ENCODE data around the gene SLC26A1. TPM values are rescaled to one million over a fixed set of nuclear protein-coding genes. Genes with fewer than 3 reads are reported as not detected.

SLC26A1 gene
- total RNA-seq, 4 donors from 2014 or later: 0.16 TPM; not detected in 3

GRCh38 chr4:965766-966134, 27.5 kb downstream of the SLC26A1 start:
- intact Hi-C loops (cut with DNase I; ENCODE audit: low total_unique reads): no loop called here
- H3K4me1 ChIP-seq: no peaks in the 10 kb centered on the region
- H3K27ac ChIP-seq: no peak overlapping the region
- DNase-seq (no peak), ATAC-seq (no peak)
- H3K36me3 ChIP-seq: peaks cover 0 to 7% of the 10 kb centered on the region in 2 donors
- in situ Hi-C loops (cut with MboI; ENCODE audit: low sequenced_read_pairs in 4 of 4): no loop called here
- H3K9me3 ChIP-seq: no peaks in the 10 kb centered on the region
- TF ChIP-seq CTCF (IDR thresholded peaks at IDR 0.05 in 4 of 5, conservative IDR thresholded peaks at IDR 0.05 in 1 of 5) (no peak), POLR2A (IDR thresholded peaks at IDR 0.05) (no peak)
- no peak overlapping the region for H3K4me3 ChIP-seq
- H3K27me3 ChIP-seq: no peaks in the 10 kb centered on the region

DNA sequence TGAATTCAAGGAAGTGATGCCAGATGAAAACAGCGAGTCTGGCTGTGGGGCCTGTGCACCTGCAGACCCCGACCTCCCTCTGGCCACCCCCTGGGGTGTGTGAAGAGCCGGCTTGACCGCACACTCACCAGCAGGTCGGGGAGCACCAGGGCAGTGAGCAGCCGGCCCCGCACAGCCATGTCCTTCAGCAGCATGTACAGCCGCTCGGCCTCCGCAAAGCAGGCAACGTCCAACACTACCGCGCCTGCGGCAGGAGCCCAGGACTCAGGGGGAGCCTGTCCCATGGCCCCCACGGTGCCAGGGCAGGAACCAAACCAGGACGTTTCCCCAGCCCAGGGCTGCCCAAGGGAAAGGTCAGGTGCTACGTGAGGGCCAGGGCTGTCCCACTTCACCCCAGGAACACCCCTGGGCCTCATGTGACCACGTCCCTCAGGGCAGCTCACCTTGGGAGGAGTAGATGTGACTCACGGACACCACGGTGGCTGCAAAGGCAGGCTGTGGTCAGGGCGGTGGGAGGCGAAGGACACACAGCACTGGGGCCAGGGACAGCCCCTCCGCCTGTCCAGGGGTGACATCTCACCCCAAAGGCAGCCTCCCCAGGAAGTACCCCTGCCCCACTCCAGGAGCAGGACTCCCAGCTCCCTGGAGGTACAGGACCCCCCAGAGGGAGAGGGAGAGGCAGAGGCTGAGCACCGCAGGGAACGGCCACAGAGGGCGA, 28.0 kb downstream of the SLC26A1 start:
- Histone ChIP-seq H3K9me3 (no peaks in the 10 kb centered on the region), H3K27me3 (no peaks in the 10 kb centered on the region), H3K36me3 (peaks cover 0 to 7% of the 10 kb centered on the region in 2 donors), H3K4me3 (no peak overlapping the region), H3K27ac (no peak overlapping the region), H3K4me1 (no peaks in the 10 kb centered on the region)
- intact Hi-C loops (cut with DNase I; ENCODE audit: low total_unique reads) (no loop called here), in situ Hi-C loops (cut with MboI; ENCODE audit: low sequenced_read_pairs in 4 of 4) (no loop called here)
- TF ChIP-seq CTCF (IDR thresholded peaks at IDR 0.05 in 4 of 5, conservative IDR thresholded peaks at IDR 0.05 in 1 of 5): no peak
- TF ChIP-seq POLR2A (IDR thresholded peaks at IDR 0.05): no peak
- DNase-seq: no peak
- no peak for ATAC-seq

DNA sequence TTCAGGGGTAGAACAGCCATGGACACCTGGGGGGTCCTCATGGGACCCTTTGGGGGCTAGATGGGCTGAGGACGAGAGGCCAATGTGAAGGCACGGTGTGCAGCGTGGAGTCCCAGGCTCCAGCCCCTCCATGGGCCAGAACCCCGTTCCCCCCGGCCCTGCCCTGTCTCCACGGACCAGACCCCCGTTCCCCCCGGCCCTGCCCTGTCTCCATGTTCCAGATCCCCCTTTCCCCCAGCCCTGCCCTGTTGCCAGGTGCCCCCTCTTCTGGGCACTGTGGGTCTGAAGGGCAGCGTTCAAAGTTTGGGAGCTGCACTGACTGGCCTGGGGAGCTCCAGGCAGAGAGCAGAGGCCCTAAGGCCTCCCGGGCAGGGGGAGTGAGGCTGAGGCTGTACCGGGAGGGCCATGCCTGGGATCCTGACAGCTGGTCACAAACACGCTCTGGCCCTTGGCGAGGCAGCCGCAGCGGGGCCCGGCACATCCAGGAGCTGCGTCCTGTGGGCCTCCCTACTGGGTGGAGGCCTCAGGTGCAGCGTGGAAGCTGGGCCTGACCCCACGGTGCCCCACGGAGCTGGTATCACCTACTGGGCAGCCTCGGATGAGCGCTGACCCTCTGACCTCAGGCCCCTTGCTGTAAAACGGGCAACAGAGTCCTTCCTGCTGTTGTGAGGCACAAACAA, 28.7 kb downstream of the SLC26A1 start:
- no peak overlapping the region for H3K27ac ChIP-seq
- DNase-seq (no peak), ATAC-seq (no peak)
- H3K4me3 ChIP-seq: no peak overlapping the region
- no peaks in the 10 kb centered on the region for H3K4me1 ChIP-seq
- H3K27me3 ChIP-seq: no peaks in the 10 kb centered on the region
- H3K36me3 ChIP-seq: peaks cover 0 to 7% of the 10 kb centered on the region in 2 donors
- no peaks in the 10 kb centered on the region for H3K9me3 ChIP-seq
- intact Hi-C loops (cut with DNase I; ENCODE audit: low total_unique reads) (no loop called here), in situ Hi-C loops (cut with MboI; ENCODE audit: low sequenced_read_pairs in 4 of 4) (no loop called here)
- TF ChIP-seq POLR2A (IDR thresholded peaks at IDR 0.05): no peak
- TF ChIP-seq CTCF (IDR thresholded peaks at IDR 0.05 in 4 of 5, conservative IDR thresholded peaks at IDR 0.05 in 1 of 5): no peak

- TF ChIP-seq POLR2A (IDR thresholded peaks at IDR 0.05) (no peak), CTCF (IDR thresholded peaks at IDR 0.05 in 4 of 5, conservative IDR thresholded peaks at IDR 0.05 in 1 of 5) (no peak)
- Histone ChIP-seq H3K27ac (no peak overlapping the region), H3K36me3 (peaks cover 0 to 7% of the 10 kb centered on the region in 2 donors), H3K9me3 (no peaks in the 10 kb centered on the region), H3K4me3 (no peak overlapping the region), H3K4me1 (no peaks in the 10 kb centered on the region), H3K27me3 (no peaks in the 10 kb centered on the region)
- intact Hi-C loops (cut with DNase I; ENCODE audit: low total_unique reads): no loop called here
- ATAC-seq (no peak), DNase-seq (no peak)
- in situ Hi-C loops (cut with MboI; ENCODE audit: low sequenced_read_pairs in 4 of 4): no loop called here
Measured at GRCh38 chr4:963276-964225, 29.7 kb downstream of the SLC26A1 start.

Measured in gastrocnemius medialis (tissue), 4 donors.